K562 (cell line): ENCODE measurements around the gene HTR3E. TPM values are rescaled to one million over a fixed set of nuclear protein-coding genes. Genes with fewer than 3 reads are reported as not detected.

Experiments
- ILF3 ChIP-seq: fragments of 450-650 bp; IDR thresholded peaks from 2 replicates; pipeline ENCODE4 v1.6.1; 2018; ENCODE audit warnings: antibody characterized with exemption, mild to moderate bottlenecking, moderate library complexity, borderline replicate concordance
- MAFG ChIP-seq: fragments of 450-650 bp; conservative IDR thresholded peaks from 2 replicates; pipeline ENCODE4 v1.6.1; 2016; ENCODE audit warnings: missing genetic modification characterization, missing compliant biosample characterization
- MBD2 ChIP-seq: sonication (generic); IDR thresholded peaks from 2 replicates; pipeline ENCODE4 v1.6.1; 2016; ENCODE audit warnings: low read depth, borderline replicate concordance
- MCM2 ChIP-seq: fragments of 450-650 bp; IDR thresholded peaks from 2 replicates; pipeline ENCODE4 v1.6.1; 2017; ENCODE audit warnings: low read depth, mild to moderate bottlenecking
- MLX ChIP-seq, 2 experiments: fragments of 450-650 bp in 1 of 2; sonication (generic) in 1 of 2; formaldehyde crosslinking; conservative IDR thresholded peaks; 2 replicates each; pipeline versions ENCODE4 v1.4.0 to v1.8.1; 2020 to 2022; ENCODE audit warnings: mild to moderate bottlenecking in 1 of 2, missing genetic modification reagents in 1 of 2
- MYC ChIP-seq, 2 experiments: fragments of 250-450 bp in 1 of 2; sonication (Bioruptor Pico) in 1 of 2; IDR thresholded peaks; 2 replicates each; pipeline versions ENCODE4 v1.5.1 to v1.6.1; 2012 to 2021; ENCODE audit warnings: low read depth in 2 of 2, borderline replicate concordance in 1 of 2, improper control_type of control experiment in 1 of 2, low read length in 1 of 2, mild to moderate bottlenecking in 1 of 2, moderate library complexity in 1 of 2
- NR1H2 ChIP-seq: sonication (generic); formaldehyde crosslinking; IDR thresholded peaks from 2 replicates; pipeline ENCODE4 v1.4.0; 2020; ENCODE audit warnings: mild to moderate bottlenecking, missing genetic modification reagents
- NRF1 ChIP-seq, 2 experiments: fragments of 450-650 bp; IDR thresholded peaks in 1 of 2; conservative IDR thresholded peaks in 1 of 2; 2 replicates each; pipeline ENCODE4 v1.6.1; 2014; ENCODE audit warnings: mild to moderate bottlenecking in 2 of 2
- PHF8 ChIP-seq: fragments of 200-600 bp; sonication (generic); IDR thresholded peaks from 2 replicates; pipeline ENCODE4 v1.6.1; 2012; ENCODE audit warnings: mixed run types, mild to moderate bottlenecking, inconsistent platforms, low read length, moderate library complexity, borderline replicate concordance
- PRPF4 ChIP-seq: fragments of 200-400 bp; formaldehyde crosslinking; IDR thresholded peaks from one replicate; pipeline ENCODE4 v1.6.1; 2017; ENCODE audit warnings: low read length, low read depth, mild to moderate bottlenecking; ENCODE audit not compliant: insufficient read depth, poor library complexity, severe bottlenecking
- SMAD1 ChIP-seq: fragments of 150-350 bp; IDR thresholded peaks from 2 replicates; pipeline ENCODE4 v1.6.1; 2014; ENCODE audit warnings: low read length, low read depth; ENCODE audit not compliant: partially characterized antibody
- SMC3 ChIP-seq: conservative IDR thresholded peaks from 2 replicates; pipeline ENCODE4 v1.6.1; 2011; ENCODE audit warnings: low read depth, low read length, improper control_type of control experiment; ENCODE audit not compliant: insufficient read depth
- ZFX ChIP-seq: sonication (generic); formaldehyde crosslinking; IDR thresholded peaks from 2 replicates; pipeline ENCODE4 v1.8.0; 2022; ENCODE audit warnings: mild to moderate bottlenecking, missing genetic modification reagents, moderate library complexity
- polyA plus RNA-seq, 8 experiments: library from polyadenylated mRNA; depleted of rRNA in 4 of 8; stranded (reverse) in 5 of 8; unstranded in 3 of 8; fragments of >200 nt; fragmentation: Nextera tagmentation in 2 of 8; fragmentation: Illumina TruSeq in 1 of 8; extraction: Ambion mirVana in 2 of 8; extraction: Trizol in 1 of 8; gene quantifications; 2 replicates each; pipeline versions ENCODE4 v1.2.1 to v1.2.3, GENCODE V29; 2011 to 2014; ENCODE audit warnings: inconsistent platforms in 1 of 8, missing spikeins in 1 of 8
- total RNA-seq, 7 experiments: library from RNA; depleted of rRNA in 6 of 7; stranded (reverse); fragments of >200 nt in 6 of 7; fragmentation: Illumina TruSeq in 2 of 7; extraction: Trizol in 2 of 7; gene quantifications; 2 replicates each; pipeline versions ENCODE4 v1.2.1 to v1.2.3, GENCODE V29; 2011 to 2021; ENCODE audit warnings: low replicate concordance in 1 of 7
- TF ChIP-seq, protein P1 (sequence below): fragments of 450-650 bp; IDR thresholded peaks from 2 replicates; pipeline ENCODE4 v1.6.1; 2018; ENCODE audit not compliant: partially characterized antibody
- TF ChIP-seq, protein P2 (sequence below): IDR thresholded peaks from 2 replicates; pipeline ENCODE4 v1.6.1; 2014; ENCODE audit warnings: antibody characterized with exemption
- TF ChIP-seq, protein P3 (sequence below): fragments of 200-800 bp; sonication (Bioruptor generic); IDR thresholded peaks from 2 replicates; pipeline ENCODE4 v1.6.1; 2017; ENCODE audit warnings: missing genetic modification characterization, missing compliant biosample characterization
- TF ChIP-seq, protein P4 (sequence below): fragments of 450-650 bp; IDR thresholded peaks from 2 replicates; pipeline ENCODE4 v1.6.1; 2017; ENCODE audit warnings: mild to moderate bottlenecking, moderate library complexity

HTR3E gene
- total and polyA plus RNA-seq, 9 of the 15 experiments (the other 6 are each of a cell fraction or from before 2014, with no cell fraction given) = not detected

- TF ChIP-seq, protein P1, sequence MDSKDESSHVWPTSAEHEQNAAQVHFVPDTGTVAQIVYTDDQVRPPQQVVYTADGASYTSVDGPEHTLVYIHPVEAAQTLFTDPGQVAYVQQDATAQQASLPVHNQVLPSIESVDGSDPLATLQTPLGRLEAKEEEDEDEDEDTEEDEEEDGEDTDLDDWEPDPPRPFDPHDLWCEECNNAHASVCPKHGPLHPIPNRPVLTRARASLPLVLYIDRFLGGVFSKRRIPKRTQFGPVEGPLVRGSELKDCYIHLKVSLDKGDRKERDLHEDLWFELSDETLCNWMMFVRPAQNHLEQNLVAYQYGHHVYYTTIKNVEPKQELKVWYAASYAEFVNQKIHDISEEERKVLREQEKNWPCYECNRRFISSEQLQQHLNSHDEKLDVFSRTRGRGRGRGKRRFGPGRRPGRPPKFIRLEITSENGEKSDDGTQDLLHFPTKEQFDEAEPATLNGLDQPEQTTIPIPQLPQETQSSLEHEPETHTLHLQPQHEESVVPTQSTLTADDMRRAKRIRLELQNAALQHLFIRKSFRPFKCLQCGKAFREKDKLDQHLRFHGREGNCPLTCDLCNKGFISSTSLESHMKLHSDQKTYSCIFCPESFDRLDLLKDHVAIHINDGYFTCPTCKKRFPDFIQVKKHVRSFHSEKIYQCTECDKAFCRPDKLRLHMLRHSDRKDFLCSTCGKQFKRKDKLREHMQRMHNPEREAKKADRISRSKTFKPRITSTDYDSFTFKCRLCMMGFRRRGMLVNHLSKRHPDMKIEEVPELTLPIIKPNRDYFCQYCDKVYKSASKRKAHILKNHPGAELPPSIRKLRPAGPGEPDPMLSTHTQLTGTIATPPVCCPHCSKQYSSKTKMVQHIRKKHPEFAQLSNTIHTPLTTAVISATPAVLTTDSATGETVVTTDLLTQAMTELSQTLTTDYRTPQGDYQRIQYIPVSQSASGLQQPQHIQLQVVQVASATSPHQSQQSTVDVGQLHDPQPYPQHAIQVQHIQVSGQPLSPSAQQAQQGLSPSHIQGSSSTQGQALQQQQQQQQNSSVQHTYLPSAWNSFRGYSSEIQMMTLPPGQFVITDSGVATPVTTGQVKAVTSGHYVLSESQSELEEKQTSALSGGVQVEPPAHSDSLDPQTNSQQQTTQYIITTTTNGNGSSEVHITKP = peak; percentile 27
- TF ChIP-seq PHF8 (peak; percentile 62; the same call in 1 of the 2 replicates), MLX (CRISPR knock-in tag; conservative IDR thresholded peaks at IDR 0.05) (no peak), MAFG (tag) (no peak), NRF1 (conservative IDR thresholded peaks at IDR 0.05 in 1 of 2, IDR thresholded peaks at IDR 0.05 in 1 of 2) (0 out of 4 replicates have a peak, but pooled peaks of 1 of the 2 experiments have one; percentile 22), NR1H2 (CRISPR knock-in tag) (no peak), SMAD1 (no peak), MYC (IDR thresholded peaks at IDR 0.05; ENCODE audit: low read depth, low read length) (no peak), MYC (CRISPR knock-in tag; IDR thresholded peaks at IDR 0.05; ENCODE audit: borderline replicate concordance, low read depth) (0 out of 2 replicates have a peak, but pooled peaks have one; percentile 16), ZFX (CRISPR knock-in tag) (peak; percentile 78), PRPF4 (no peak), MCM2 (no peak), ILF3 (no peak), SMC3 (no peak), MBD2 (no peak)
- TF ChIP-seq, protein P2, sequence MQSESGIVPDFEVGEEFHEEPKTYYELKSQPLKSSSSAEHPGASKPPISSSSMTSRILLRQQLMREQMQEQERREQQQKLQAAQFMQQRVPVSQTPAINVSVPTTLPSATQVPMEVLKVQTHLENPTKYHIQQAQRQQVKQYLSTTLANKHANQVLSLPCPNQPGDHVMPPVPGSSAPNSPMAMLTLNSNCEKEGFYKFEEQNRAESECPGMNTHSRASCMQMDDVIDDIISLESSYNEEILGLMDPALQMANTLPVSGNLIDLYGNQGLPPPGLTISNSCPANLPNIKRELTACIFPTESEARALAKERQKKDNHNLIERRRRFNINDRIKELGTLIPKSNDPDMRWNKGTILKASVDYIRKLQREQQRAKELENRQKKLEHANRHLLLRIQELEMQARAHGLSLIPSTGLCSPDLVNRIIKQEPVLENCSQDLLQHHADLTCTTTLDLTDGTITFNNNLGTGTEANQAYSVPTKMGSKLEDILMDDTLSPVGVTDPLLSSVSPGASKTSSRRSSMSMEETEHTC = no peak
- TF ChIP-seq, protein P3, sequence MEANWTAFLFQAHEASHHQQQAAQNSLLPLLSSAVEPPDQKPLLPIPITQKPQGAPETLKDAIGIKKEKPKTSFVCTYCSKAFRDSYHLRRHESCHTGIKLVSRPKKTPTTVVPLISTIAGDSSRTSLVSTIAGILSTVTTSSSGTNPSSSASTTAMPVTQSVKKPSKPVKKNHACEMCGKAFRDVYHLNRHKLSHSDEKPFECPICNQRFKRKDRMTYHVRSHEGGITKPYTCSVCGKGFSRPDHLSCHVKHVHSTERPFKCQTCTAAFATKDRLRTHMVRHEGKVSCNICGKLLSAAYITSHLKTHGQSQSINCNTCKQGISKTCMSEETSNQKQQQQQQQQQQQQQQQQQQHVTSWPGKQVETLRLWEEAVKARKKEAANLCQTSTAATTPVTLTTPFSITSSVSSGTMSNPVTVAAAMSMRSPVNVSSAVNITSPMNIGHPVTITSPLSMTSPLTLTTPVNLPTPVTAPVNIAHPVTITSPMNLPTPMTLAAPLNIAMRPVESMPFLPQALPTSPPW = peak; percentile 88
- TF ChIP-seq, protein P4, sequence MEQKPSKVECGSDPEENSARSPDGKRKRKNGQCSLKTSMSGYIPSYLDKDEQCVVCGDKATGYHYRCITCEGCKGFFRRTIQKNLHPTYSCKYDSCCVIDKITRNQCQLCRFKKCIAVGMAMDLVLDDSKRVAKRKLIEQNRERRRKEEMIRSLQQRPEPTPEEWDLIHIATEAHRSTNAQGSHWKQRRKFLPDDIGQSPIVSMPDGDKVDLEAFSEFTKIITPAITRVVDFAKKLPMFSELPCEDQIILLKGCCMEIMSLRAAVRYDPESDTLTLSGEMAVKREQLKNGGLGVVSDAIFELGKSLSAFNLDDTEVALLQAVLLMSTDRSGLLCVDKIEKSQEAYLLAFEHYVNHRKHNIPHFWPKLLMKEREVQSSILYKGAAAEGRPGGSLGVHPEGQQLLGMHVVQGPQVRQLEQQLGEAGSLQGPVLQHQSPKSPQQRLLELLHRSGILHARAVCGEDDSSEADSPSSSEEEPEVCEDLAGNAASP = no peak
Observed at GRCh38 chr3:184154885-184155643, 58.2 kb downstream of the HTR3E start, which contains the start of gene DVL3 (continued).
